CD14-positive monocyte (primary cell): Measurements from ENCODE around the gene CSTPP1. TPM values are rescaled to one million over a fixed set of nuclear protein-coding genes. Genes with fewer than 3 reads are reported as not detected.

ENCODE experiments used
- DNase-seq, 3 donors: peaks; one replicate each; pipeline ENCODE4 v3.0.0-alpha.2; 2011 to 2022
- H2AFZ ChIP-seq: 2 replicates; pipeline ENCODE4 v1.6.0; 2012; ENCODE audit warnings: mild to moderate bottlenecking, low read depth, low read length, inconsistent platforms; ENCODE audit not compliant: insufficient read depth, poor library complexity, severe bottlenecking
- H3K27ac ChIP-seq, 2 donors: 1 replicate in 1 of 2; 2 replicates in 1 of 2; pipeline ENCODE4 v1.5.1; 2012 to 2013; ENCODE audit warnings: low read length in 2 of 2, control low read depth in 1 of 2, inconsistent platforms in 1 of 2, low read depth in 1 of 2, mild to moderate bottlenecking in 1 of 2
- H3K27me3 ChIP-seq, 2 donors: one replicate each; pipeline versions ENCODE4 v1.6.0 to v1.6.1; 2011 to 2013; ENCODE audit warnings: low read length in 2 of 2; ENCODE audit not compliant: control insufficient read depth in 2 of 2, insufficient read depth in 2 of 2
- H3K36me3 ChIP-seq, 2 donors: replicated peaks in 1 of 2; 1 replicate in 1 of 2; 2 replicates in 1 of 2; pipeline versions ENCODE4 v1.5.1 to v1.6.1; 2012 to 2013; ENCODE audit warnings: low read length in 2 of 2, control low read depth in 1 of 2, inconsistent platforms in 1 of 2, mild to moderate bottlenecking in 1 of 2; ENCODE audit not compliant: insufficient read depth in 2 of 2, control insufficient read depth in 1 of 2
- H3K4me1 ChIP-seq, 2 donors: 1 replicate in 1 of 2; 2 replicates in 1 of 2; pipeline versions ENCODE4 v1.5.1 to v1.6.1; 2012 to 2013; ENCODE audit warnings: low read length in 2 of 2, control low read depth in 1 of 2, inconsistent platforms in 1 of 2, mild to moderate bottlenecking in 1 of 2, moderate library complexity in 1 of 2; ENCODE audit not compliant: insufficient read depth in 2 of 2, control insufficient read depth in 1 of 2
- H3K4me2 ChIP-seq: replicated peaks from 2 replicates; pipeline ENCODE3; 2012; ENCODE audit warnings: low read length, moderate library complexity, mild to moderate bottlenecking; ENCODE audit not compliant: poor library complexity, severe bottlenecking; ENCODE audit errors: extremely low read depth
- H3K4me3 ChIP-seq, 3 experiments: fragments of 200-600 bp in 1 of 3; sonication (generic) in 1 of 3; replicated peaks in 1 of 3; 1 replicate in 2 of 3; 2 replicates in 1 of 3; pipeline ENCODE4 v1.5.1; 2011 to 2013; ENCODE audit warnings: low read length in 3 of 3, mild to moderate bottlenecking in 3 of 3, control low read depth in 2 of 3, low read depth in 2 of 3, inconsistent platforms in 1 of 3, moderate library complexity in 1 of 3
- H3K79me2 ChIP-seq: 2 replicates; pipeline ENCODE4 v1.6.0; 2012; ENCODE audit warnings: mild to moderate bottlenecking, control low read depth, inconsistent platforms, low read length, moderate library complexity; ENCODE audit not compliant: insufficient read depth
- H3K9ac ChIP-seq: 2 replicates; pipeline ENCODE4 v1.6.0; 2017; ENCODE audit warnings: low read length, mild to moderate bottlenecking; ENCODE audit not compliant: insufficient read depth, poor library complexity, severe bottlenecking
- H3K9me3 ChIP-seq, 2 donors: replicated peaks in 1 of 2; 1 replicate in 1 of 2; 2 replicates in 1 of 2; pipeline versions ENCODE4 v1.5.1 to v1.6.1; 2012 to 2013; ENCODE audit warnings: low read length in 2 of 2, control low read depth in 1 of 2; ENCODE audit not compliant: control insufficient read depth in 1 of 2, insufficient read depth in 1 of 2
- H4K20me1 ChIP-seq: 2 replicates; pipeline ENCODE4 v1.6.0; 2012; ENCODE audit warnings: mild to moderate bottlenecking, low read length, control low read depth, moderate library complexity; ENCODE audit not compliant: insufficient read depth
- H3K27ac Mint-ChIP-seq, 7 donors: one replicate each; pipeline ENCODE4 v1.8.0; 2020; ENCODE audit warnings: mild to moderate bottlenecking in 7 of 7, mixed read lengths in 7 of 7, moderate library complexity in 6 of 7, inconsistent platforms in 2 of 7
- H3K27me3 Mint-ChIP-seq, 3 donors: one replicate each; pipeline ENCODE4 v1.8.0; 2021 to 2022; ENCODE audit warnings: low read depth in 3 of 3, mild to moderate bottlenecking in 3 of 3, mixed read lengths in 3 of 3, moderate library complexity in 3 of 3, inconsistent platforms in 1 of 3
- H3K36me3 Mint-ChIP-seq, 2 donors: one replicate each; pipeline ENCODE4 v1.8.0; 2020; ENCODE audit warnings: mixed read lengths in 2 of 2, inconsistent platforms in 1 of 2, mild to moderate bottlenecking in 1 of 2
- H3K4me1 Mint-ChIP-seq: one replicate; pipeline ENCODE4 v1.8.0; 2020; ENCODE audit warnings: mild to moderate bottlenecking, mixed read lengths
- H3K4me3 Mint-ChIP-seq, 2 donors: one replicate each; pipeline ENCODE4 v1.8.0; 2020; ENCODE audit warnings: mild to moderate bottlenecking in 2 of 2, mixed read lengths in 2 of 2, moderate library complexity in 1 of 2
- H3K9me3 Mint-ChIP-seq, 7 donors: one replicate each; pipeline ENCODE4 v1.8.0; 2020 to 2022; ENCODE audit warnings: mixed read lengths in 7 of 7, mild to moderate bottlenecking in 6 of 7, moderate library complexity in 6 of 7, inconsistent platforms in 2 of 7
- CTCF ChIP-seq: fragments of 200-600 bp; IDR thresholded peaks from one replicate; pipeline ENCODE4 v1.8.0; 2022; ENCODE audit warnings: antibody characterized with exemption, mild to moderate bottlenecking
- WGBS: methylation state at CpG from one replicate; pipeline ENCODE4 v1.1.5; 2013; ENCODE audit warnings: missing lambda C conversion rate; ENCODE audit not compliant: insufficient coverage; 5-methylcytosine and 5-hydroxymethylcytosine counted together
- intact Hi-C, 2 donors: fragments of 100-400 bp; cut with micrococcal nuclease; formaldehyde crosslinking; loops; one replicate each; pipeline versions ENCODE4 v1.15.0 to v1.15.1; 2023
- polyA plus RNA-seq, 3 donors: library from polyadenylated mRNA; depleted of rRNA in 1 of 3; unstranded in 2 of 3; stranded (reverse) in 1 of 3; fragments of 300-500 nt in 2 of 3; fragments of >200 nt in 1 of 3; fragmentation: Illumina TruSeq in 2 of 3; gene quantifications; 1 replicate in 2 of 3; 2 replicates in 1 of 3; pipeline ENCODE4 v1.2.3, GENCODE V29; 2012 to 2021

The CSTPP1 gene
- polyA plus RNA-seq, 3 donors, result 4.5 to 6.5 (median 5.9) TPM

- no peak for TF ChIP-seq CTCF
- no peak overlapping the region for H3K9ac ChIP-seq
- Mint-ChIP-seq H3K4me1 (peaks cover 51% of the 10 kb centered on the region), H3K27me3 (no peaks in the 10 kb centered on the region), H3K9me3 (peaks cover 0 to 4% (median 0%) of the 10 kb centered on the region in 7 donors), H3K36me3 (peaks cover 4 to 13% of the 10 kb centered on the region in 2 donors), H3K27ac (no peak overlapping the region), H3K4me3 (no peak overlapping the region)
- 0% methylated on average over 1 of the region's 3 CpGs for WGBS
- no peaks in the 10 kb centered on the region for H3K36me3 ChIP-seq
- no peaks in the 10 kb centered on the region for H3K27me3 ChIP-seq
- no peak for DNase-seq
- H3K4me2 ChIP-seq, result no peak overlapping the region
- no peaks in the 10 kb centered on the region for H4K20me1 ChIP-seq
- no peaks in the 10 kb centered on the region for H3K9me3 ChIP-seq
- peaks cover 30 to 33% of the 10 kb centered on the region in 2 donors for H3K4me1 ChIP-seq
- H3K27ac ChIP-seq, result peak overlapping the region in 1 of 2 donors; percentile 21
- H2AFZ ChIP-seq, result no peak overlapping the region
- intact Hi-C loops, result no loop called here
- no peak overlapping the region for H3K4me3 ChIP-seq
- no peaks in the 10 kb centered on the region for H3K79me2 ChIP-seq
Measured at GRCh38 chr11:47001781-47002181, 65.2 kb downstream of the CSTPP1 start.

- no peak overlapping the region for H3K4me3 Mint-ChIP-seq
- Histone ChIP-seq H3K27ac (peak overlapping the region in 1 of 2 donors; percentile 21), H3K4me2 (no peak overlapping the region), H2AFZ (no peak overlapping the region), H3K4me1 (peaks cover 30 to 33% of the 10 kb centered on the region in 2 donors), H3K9me3 (no peaks in the 10 kb centered on the region), H3K4me3 (no peak overlapping the region), H4K20me1 (no peaks in the 10 kb centered on the region), H3K27me3 (no peaks in the 10 kb centered on the region), H3K9ac (no peak overlapping the region), H3K36me3 (no peaks in the 10 kb centered on the region), H3K79me2 (no peaks in the 10 kb centered on the region)
- peaks cover 0 to 8% of the 10 kb centered on the region in 2 donors for H3K36me3 Mint-ChIP-seq
- no peak for DNase-seq
- no peaks in the 10 kb centered on the region for H3K27me3 Mint-ChIP-seq
- peak overlapping the region in 1 of 7 donors; percentile 65 for H3K27ac Mint-ChIP-seq
- TF ChIP-seq CTCF, result no peak
- intact Hi-C loops, result no loop called here
- WGBS, result no CpG with 5 or more reads among the region's 1 CpG
- peaks cover 51% of the 10 kb centered on the region for H3K4me1 Mint-ChIP-seq
- peaks cover 0 to 4% (median 0%) of the 10 kb centered on the region in 7 donors for H3K9me3 Mint-ChIP-seq
Measured at GRCh38 chr11:47002390-47002789, 65.8 kb downstream of the CSTPP1 start.
